SK-N-SH (cell line): Measurements from ENCODE around the gene GNG13.

Source experiments
- SIN3A ChIP-seq: IDR thresholded peaks from 2 replicates; pipeline ENCODE4 v1.6.1; 2012; ENCODE audit warnings: low read depth, mild to moderate bottlenecking, low read length, moderate library complexity, borderline replicate concordance
- YY1 ChIP-seq: IDR thresholded peaks from 2 replicates; pipeline ENCODE4 v1.4.0; 2012; ENCODE audit warnings: low read depth, mild to moderate bottlenecking
- TF ChIP-seq, protein P1 (sequence below): fragments of 200-600 bp; sonication (generic); IDR thresholded peaks from 2 replicates; pipeline ENCODE4 v1.6.1; 2017; ENCODE audit warnings: antibody characterized with exemption, mild to moderate bottlenecking, moderate library complexity

DNA sequence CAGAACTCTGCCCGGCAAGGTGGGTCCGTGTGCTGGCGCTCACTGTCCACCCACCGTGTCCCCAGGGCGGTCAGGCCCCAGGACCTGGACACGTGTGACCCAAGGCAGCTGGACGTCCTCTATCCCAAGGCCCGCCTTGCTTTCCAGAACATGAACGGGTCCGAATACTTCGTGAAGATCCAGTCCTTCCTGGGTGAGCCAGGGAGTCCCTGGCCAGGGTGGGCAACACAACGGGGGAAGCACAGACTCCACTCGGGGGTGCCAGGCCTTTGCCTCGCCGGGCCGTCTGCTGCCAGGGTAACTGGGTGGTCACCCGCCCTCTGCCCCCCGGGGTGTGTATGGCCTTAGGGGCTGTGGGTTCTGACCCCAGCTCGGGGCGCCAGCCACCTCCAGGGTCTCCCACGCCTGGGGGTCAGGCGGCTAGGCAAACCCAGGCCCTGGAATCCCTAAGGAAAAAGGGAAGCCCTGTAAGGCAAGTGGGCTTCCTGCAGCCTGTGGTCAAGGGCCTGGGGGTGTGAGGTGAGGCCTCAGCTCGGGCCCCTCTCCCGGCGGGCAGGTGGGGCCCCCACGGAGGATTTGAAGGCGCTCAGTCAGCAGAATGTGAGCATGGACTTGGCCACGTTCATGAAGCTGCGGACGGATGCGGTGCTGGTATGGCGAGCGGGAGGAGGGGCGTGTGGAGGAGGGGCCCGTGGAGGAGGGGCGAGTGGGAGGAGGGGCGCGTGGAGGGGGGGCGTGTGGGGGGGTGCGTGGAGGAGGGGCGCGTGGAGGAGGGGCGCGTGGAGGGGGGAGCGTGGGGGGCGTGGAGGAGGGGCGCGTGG lies 33.5 kb downstream of the GNG13 start:
- TF ChIP-seq SIN3A (no peak), YY1 (no peak)
- TF ChIP-seq, protein P1, sequence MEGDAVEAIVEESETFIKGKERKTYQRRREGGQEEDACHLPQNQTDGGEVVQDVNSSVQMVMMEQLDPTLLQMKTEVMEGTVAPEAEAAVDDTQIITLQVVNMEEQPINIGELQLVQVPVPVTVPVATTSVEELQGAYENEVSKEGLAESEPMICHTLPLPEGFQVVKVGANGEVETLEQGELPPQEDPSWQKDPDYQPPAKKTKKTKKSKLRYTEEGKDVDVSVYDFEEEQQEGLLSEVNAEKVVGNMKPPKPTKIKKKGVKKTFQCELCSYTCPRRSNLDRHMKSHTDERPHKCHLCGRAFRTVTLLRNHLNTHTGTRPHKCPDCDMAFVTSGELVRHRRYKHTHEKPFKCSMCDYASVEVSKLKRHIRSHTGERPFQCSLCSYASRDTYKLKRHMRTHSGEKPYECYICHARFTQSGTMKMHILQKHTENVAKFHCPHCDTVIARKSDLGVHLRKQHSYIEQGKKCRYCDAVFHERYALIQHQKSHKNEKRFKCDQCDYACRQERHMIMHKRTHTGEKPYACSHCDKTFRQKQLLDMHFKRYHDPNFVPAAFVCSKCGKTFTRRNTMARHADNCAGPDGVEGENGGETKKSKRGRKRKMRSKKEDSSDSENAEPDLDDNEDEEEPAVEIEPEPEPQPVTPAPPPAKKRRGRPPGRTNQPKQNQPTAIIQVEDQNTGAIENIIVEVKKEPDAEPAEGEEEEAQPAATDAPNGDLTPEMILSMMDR: no peak
